Panc1 (cell line): ENCODE results near the gene PSD4. TPM values are rescaled to one million over a fixed set of nuclear protein-coding genes. Genes with fewer than 3 reads are reported as not detected.

Experiments used
- ATAC-seq: fragments of 200-7000 bp; cut with Tn5 transposase; 2 replicates; pipeline ENCODE4 v1.9.1; 2020; ENCODE audit warnings: mild to moderate bottlenecking, moderate library complexity
- BruUV-seq: library from RNA; stranded (reverse); fragments of 400-500 nt; replicated peaks from 2 replicates; lab custom pipeline; 2021; lab: Mats Ljungman, UMichigan
- CTCF ChIA-PET: fragments of 300-600 bp; sonication (Branson Sonifier 250); formaldehyde crosslinking; loops from one replicate; lab custom pipeline; 2022; ENCODE audit warnings: antibody characterized with exemption; lab: Charles Lee
- POLR2A ChIA-PET: fragments of 300-600 bp; sonication (Branson Sonifier 250); formaldehyde crosslinking; loops from one replicate; lab custom pipeline; 2022; ENCODE audit warnings: antibody characterized with exemption; lab: Charles Lee
- DNase-seq: peaks from one replicate; pipeline ENCODE4 v3.0.0-alpha.2; 2010; ENCODE audit warnings: low read depth, low spot score
- H3K27ac ChIP-seq: 2 replicates; pipeline ENCODE4 v1.5.1; 2011; ENCODE audit warnings: mild to moderate bottlenecking, low read length, inconsistent platforms
- H3K27me3 ChIP-seq: fragments of 200-500 bp; sonication (Bioruptor generic); 2 replicates; pipeline ENCODE4 v1.6.0; 2014; ENCODE audit warnings: low read length, inconsistent platforms; ENCODE audit not compliant: control insufficient read depth, insufficient read depth
- H3K36me3 ChIP-seq: fragments of 200-500 bp; sonication (Bioruptor generic); 2 replicates; pipeline ENCODE4 v1.5.1; 2014; ENCODE audit warnings: inconsistent platforms, mild to moderate bottlenecking, low read length, moderate library complexity; ENCODE audit not compliant: control insufficient read depth, insufficient read depth
- H3K4me1 ChIP-seq: 2 replicates; pipeline ENCODE4 v1.5.1; 2011; ENCODE audit warnings: inconsistent platforms, mild to moderate bottlenecking, low read length, moderate library complexity; ENCODE audit not compliant: control insufficient read depth, insufficient read depth
- H3K4me3 ChIP-seq, 2 experiments: 2 replicates each; pipeline ENCODE4 v1.5.1; 2011 to 2012; ENCODE audit warnings: low read depth in 2 of 2, low read length in 2 of 2, mild to moderate bottlenecking in 2 of 2, inconsistent platforms in 1 of 2, moderate library complexity in 1 of 2
- H3K9me3 ChIP-seq: fragments of 200-500 bp; sonication (Bioruptor generic); 2 replicates; pipeline ENCODE4 v1.5.1; 2014; ENCODE audit warnings: low read depth, mild to moderate bottlenecking, inconsistent platforms, low read length, moderate library complexity; ENCODE audit not compliant: control insufficient read depth, insufficient read depth
- CTCF ChIP-seq: fragments of 450-650 bp; IDR thresholded peaks from 2 replicates; pipeline ENCODE4 v1.5.1; 2017; ENCODE audit warnings: mild to moderate bottlenecking
- POLR2AphosphoS5 ChIP-seq: IDR thresholded peaks from 2 replicates; pipeline ENCODE4 v1.6.1; 2012; ENCODE audit warnings: mild to moderate bottlenecking, low read depth, low read length, moderate library complexity
- REST ChIP-seq, 2 experiments: IDR thresholded peaks; 2 replicates each; pipeline ENCODE4 v1.6.1; 2011 to 2012; ENCODE audit warnings: low read depth in 2 of 2, control low read depth in 1 of 2, low read length in 1 of 2, mild to moderate bottlenecking in 1 of 2, moderate library complexity in 1 of 2; ENCODE audit not compliant: insufficient read depth in 1 of 2
- SIN3A ChIP-seq: IDR thresholded peaks from 2 replicates; pipeline ENCODE4 v1.6.1; 2012; ENCODE audit warnings: low read depth, mild to moderate bottlenecking, low read length, moderate library complexity, borderline replicate concordance; ENCODE audit not compliant: insufficient read depth
- TCF7L2 ChIP-seq: IDR thresholded peaks from 2 replicates; pipeline ENCODE4 v1.6.1; 2011; ENCODE audit warnings: mild to moderate bottlenecking, low read depth, low read length, inconsistent platforms
- in situ Hi-C: cut with HindIII; loops from 2 replicates; pipeline ENCODE4 v1.10.0; 2016; ENCODE audit warnings: low sequenced_read_pairs, low pct_unique_long_range_greater_than_20kb
- intact Hi-C: fragments of 100-400 bp; cut with micrococcal nuclease; formaldehyde crosslinking; loops from one replicate; pipeline ENCODE4 v1.10.0; 2022; ENCODE audit not compliant: unreplicated experiment
- total RNA-seq: library from RNA; stranded (reverse); gene quantifications from one replicate; pipeline ENCODE4 v1.2.1, GENCODE V29; 2021; ENCODE audit not compliant: unreplicated experiment

The PSD4 gene
- total RNA-seq, 1 experiment from 2014 or later, result 3.6 TPM

- intact Hi-C loops (no loop called here), in situ Hi-C loops (no loop called here)
- H3K9me3 ChIP-seq, result no peaks in the 10 kb centered on the region
- TF ChIP-seq SIN3A (no peak), POLR2AphosphoS5 (no peak), TCF7L2 (no peak), CTCF (no peak), REST (IDR thresholded peaks at IDR 0.05; ENCODE audit: insufficient read depth in 1 of 2, low read depth in 2 of 2, low read length in 1 of 2) (no peak)
- H3K27ac ChIP-seq, result no peak overlapping the region
- H3K36me3 ChIP-seq, result no peaks in the 10 kb centered on the region
- no peaks in the 10 kb centered on the region for H3K4me1 ChIP-seq
- POLR2A ChIA-PET, result no interaction called here
- no peak overlapping the region for H3K4me3 ChIP-seq
- ATAC-seq, result no peak
- DNase-seq, result no peak
- H3K27me3 ChIP-seq, result no peaks in the 10 kb centered on the region
- CTCF ChIA-PET, result no interaction called here
- no TSS peak for BruUV-seq
These were observed 45.7 kb downstream of the PSD4 start for GRCh38 chr2:113219525-113219888.

- no TSS peak for BruUV-seq
- ChIA-PET POLR2A (no interaction called here), CTCF (no interaction called here)
- Histone ChIP-seq H3K27ac (no peak overlapping the region), H3K4me1 (no peaks in the 10 kb centered on the region), H3K9me3 (no peaks in the 10 kb centered on the region), H3K36me3 (no peaks in the 10 kb centered on the region), H3K27me3 (no peaks in the 10 kb centered on the region), H3K4me3 (no peak overlapping the region)
- DNase-seq (no peak), ATAC-seq (0 out of 2 replicates have a peak, but pooled peaks have one; percentile 39)
- intact Hi-C loops, result no loop called here
- in situ Hi-C loops, result no loop called here
- no peak for TF ChIP-seq POLR2AphosphoS5
- TF ChIP-seq SIN3A, result no peak
- TF ChIP-seq CTCF, result no peak
- no peak for TF ChIP-seq TCF7L2
- no peak for TF ChIP-seq REST (IDR thresholded peaks at IDR 0.05; ENCODE audit: insufficient read depth in 1 of 2, low read depth in 2 of 2, low read length in 1 of 2)
These were observed 46.3 kb downstream of the PSD4 start for GRCh38 chr2:113219889-113220641.
